ENCODE results near the gene FXYD2.

GRCh38 chr11:117794135-117794534, 30.4 kb downstream of the FXYD2 start:
- TF ChIP-seq POLR2AphosphoS5 (IDR thresholded peaks at IDR 0.05; ENCODE audit: insufficient read depth, low read depth, low read length) = no peak
- no peak for TF ChIP-seq CTCF (IDR thresholded peaks at IDR 0.05; ENCODE audit: extremely low read depth in 1 of 2, insufficient read depth in 1 of 2, low read depth in 1 of 2, low read length in 2 of 2)
- TF ChIP-seq POLR2A (IDR thresholded peaks at IDR 0.05; ENCODE audit: low read depth, low read length) = no peak
- TF ChIP-seq MAX (IDR thresholded peaks at IDR 0.05; ENCODE audit: insufficient read depth, insufficient read length) = no peak
- TF ChIP-seq EZH2 (IDR thresholded peaks at IDR 0.05; ENCODE audit: borderline replicate concordance, low read depth, low read length, severe bottlenecking) = no peak
- TF ChIP-seq JUN (IDR thresholded peaks at IDR 0.05; ENCODE audit: borderline replicate concordance, insufficient read depth, insufficient read length, low read depth) = no peak
- TF ChIP-seq FOS (IDR thresholded peaks at IDR 0.05; ENCODE audit: borderline replicate concordance, insufficient read depth, low read length) = no peak
- no peak for TF ChIP-seq GATA2 (IDR thresholded peaks at IDR 0.05; ENCODE audit: insufficient read depth, insufficient read length, low read depth, low read length)

Measured in endothelial cell of umbilical vein (primary cell).